ENCODE data around the gene TRPM3. TPM values are rescaled to one million over a fixed set of nuclear protein-coding genes. Genes with fewer than 3 reads are reported as not detected.

Gene TRPM3
- not detected in 2 replicates for total RNA-seq

DNA sequence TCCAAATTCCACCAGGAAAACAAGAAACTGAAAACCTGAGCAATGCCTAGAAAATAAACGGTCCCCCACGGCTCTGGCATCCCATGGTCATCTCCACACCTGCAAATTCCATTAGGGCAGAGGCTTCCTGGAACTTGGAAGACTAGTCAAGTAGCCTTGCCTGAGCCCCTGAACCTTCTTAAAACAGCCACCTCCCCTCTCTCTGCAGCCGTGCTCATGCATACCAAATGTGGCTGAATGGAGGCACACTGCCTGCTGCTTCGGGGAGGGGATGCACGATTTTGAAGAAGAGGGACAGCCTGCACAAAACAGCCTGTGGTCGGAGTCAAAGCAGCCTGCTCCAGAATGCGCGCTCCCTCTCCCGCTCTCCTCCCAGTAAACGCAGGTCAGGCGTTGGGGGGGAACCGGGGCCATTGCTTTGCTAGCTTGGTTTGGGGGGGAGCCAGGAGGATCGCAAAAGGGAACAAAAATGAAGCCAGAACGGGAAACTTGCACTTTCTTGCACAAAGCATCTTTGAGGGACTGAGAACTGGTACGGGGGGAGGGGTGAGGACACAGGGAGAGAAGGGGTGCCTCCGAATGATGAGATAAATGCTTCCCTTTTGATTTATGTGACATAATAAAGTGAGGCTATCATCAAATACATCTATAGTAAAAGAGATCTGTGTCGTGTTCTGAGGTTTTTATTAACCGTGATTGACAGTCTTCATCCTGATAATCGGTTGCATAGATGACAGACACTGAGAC lies at the start of gene TRPM3:
TRPM3 (minus strand) TSS at position 347 of the 747 bp plus-strand sequence; CDS start at position 80, 267 bp downstream.

Data from airway epithelial cell (primary cell).